ENCODE measurements around the gene BRD4.

Gene BRD4

GRCh38 chr19:15268192-15268927, 64.0 kb downstream of the BRD4 start:
- no peak for DNase-seq (ENCODE audit: low read depth in 2 of 2, low spot score in 1 of 2)

- DNase-seq (ENCODE audit: low read depth in 2 of 2, low spot score in 1 of 2): no peak
Observed at GRCh38 chr19:15266683-15267082, 65.7 kb downstream of the BRD4 start.

GRCh38 chr19:15265850-15266248, 66.5 kb downstream of the BRD4 start:
- no peak for DNase-seq (ENCODE audit: low read depth in 2 of 2, low spot score in 1 of 2)

- no peak for DNase-seq (ENCODE audit: low read depth in 2 of 2, low spot score in 1 of 2)
Observed at GRCh38 chr19:15265214-15265849, 67.0 kb downstream of the BRD4 start.

- no peak for DNase-seq (ENCODE audit: low read depth in 2 of 2, low spot score in 1 of 2)
Observed at GRCh38 chr19:15264933-15265206, 67.5 kb downstream of the BRD4 start.

GRCh38 chr19:15264061-15264932, 68.0 kb downstream of the BRD4 start:
- peak; percentile 36 to 42 for DNase-seq (ENCODE audit: low read depth in 2 of 2, low spot score in 1 of 2)

GRCh38 chr19:15263361-15263985, 68.9 kb downstream of the BRD4 start:
- no peak for DNase-seq (ENCODE audit: low read depth in 2 of 2, low spot score in 1 of 2)

GRCh38 chr19:15262011-15262410, 70.3 kb downstream of the BRD4 start:
- no peak for DNase-seq (ENCODE audit: low read depth in 2 of 2, low spot score in 1 of 2)

GRCh38 chr19:15260939-15261338, 71.4 kb downstream of the BRD4 start:
- DNase-seq (ENCODE audit: low read depth in 2 of 2, low spot score in 1 of 2): no peak

GRCh38 chr19:15259907-15260306, 72.4 kb downstream of the BRD4 start:
- DNase-seq (ENCODE audit: low read depth in 2 of 2, low spot score in 1 of 2): no peak

- DNase-seq (ENCODE audit: low read depth in 2 of 2, low spot score in 1 of 2): no peak
Observed at GRCh38 chr19:15257782-15258181, 74.6 kb downstream of the BRD4 start.

- no peak for DNase-seq (ENCODE audit: low read depth in 2 of 2, low spot score in 1 of 2)
Observed at GRCh38 chr19:15256708-15257331, 75.5 kb downstream of the BRD4 start.

- DNase-seq (ENCODE audit: low read depth in 2 of 2, low spot score in 1 of 2): no peak
Observed at GRCh38 chr19:15255359-15255990, 76.9 kb downstream of the BRD4 start.

- DNase-seq (ENCODE audit: low read depth in 2 of 2, low spot score in 1 of 2): no peak
Observed at GRCh38 chr19:15254547-15254946, 77.8 kb downstream of the BRD4 start.

- no peak for DNase-seq (ENCODE audit: low read depth in 2 of 2, low spot score in 1 of 2)
Observed at GRCh38 chr19:15253513-15253912, 78.8 kb downstream of the BRD4 start.

- no peak for DNase-seq (ENCODE audit: low read depth in 2 of 2, low spot score in 1 of 2)
Observed at GRCh38 chr19:15253061-15253460, 79.3 kb downstream of the BRD4 start.

GRCh38 chr19:15252398-15253018, 79.8 kb downstream of the BRD4 start:
- no peak for DNase-seq (ENCODE audit: low read depth in 2 of 2, low spot score in 1 of 2)

GRCh38 chr19:15251749-15252397, 80.5 kb downstream of the BRD4 start:
- no peak for DNase-seq (ENCODE audit: low read depth in 2 of 2, low spot score in 1 of 2)

GRCh38 chr19:15251010-15251748, 81.2 kb downstream of the BRD4 start:
- no peak for DNase-seq (ENCODE audit: low read depth in 2 of 2, low spot score in 1 of 2)
